GM18499 (cell line): ENCODE data around the gene CYP39A1.

Experiments used
- ATAC-seq: cut with Tn5 transposase; IDR thresholded peaks from one replicate; pipeline ENCODE4 v1.9.1; 2021; ENCODE audit warnings: moderate number of reproducible peaks; ENCODE audit not compliant: insufficient read depth, unreplicated experiment

The CYP39A1 gene

DNA sequence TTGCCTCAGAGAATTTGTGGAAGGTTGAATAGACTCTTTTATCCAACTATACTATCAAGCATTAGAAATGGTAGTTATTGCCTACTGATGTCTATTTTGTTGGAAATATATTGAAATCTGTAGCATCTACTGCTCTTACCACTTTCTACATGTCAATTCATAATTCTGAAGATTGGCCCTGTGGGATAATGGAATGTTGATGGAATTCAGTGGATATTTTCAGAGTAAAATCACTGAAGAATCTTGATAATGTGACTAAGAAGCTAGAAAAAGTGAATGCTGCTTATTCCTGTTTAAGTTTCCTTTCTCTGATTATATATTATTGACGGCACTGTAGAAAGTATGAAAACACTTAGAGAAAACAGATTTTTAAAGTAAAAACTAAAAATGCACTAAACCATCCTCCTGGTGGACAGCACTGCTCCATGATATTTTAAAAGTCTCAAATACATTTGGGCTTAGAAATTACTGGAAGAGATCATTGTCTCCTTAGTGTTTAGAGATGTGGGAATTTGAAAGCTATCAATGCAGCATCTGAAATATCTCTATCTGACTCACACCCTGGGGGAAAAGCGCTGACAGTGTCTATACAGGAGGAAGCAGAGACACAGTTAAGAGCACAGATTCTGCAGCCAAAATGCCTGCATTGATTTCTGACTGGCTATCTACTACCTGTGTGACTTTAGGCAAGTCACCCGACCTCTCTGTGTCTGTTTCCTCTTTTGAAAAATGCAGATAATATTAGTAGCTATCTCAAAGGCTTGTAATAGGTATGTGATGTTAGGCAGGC, 123.5 kb downstream of the CYP39A1 start:
- ATAC-seq, result no peak

DNA sequence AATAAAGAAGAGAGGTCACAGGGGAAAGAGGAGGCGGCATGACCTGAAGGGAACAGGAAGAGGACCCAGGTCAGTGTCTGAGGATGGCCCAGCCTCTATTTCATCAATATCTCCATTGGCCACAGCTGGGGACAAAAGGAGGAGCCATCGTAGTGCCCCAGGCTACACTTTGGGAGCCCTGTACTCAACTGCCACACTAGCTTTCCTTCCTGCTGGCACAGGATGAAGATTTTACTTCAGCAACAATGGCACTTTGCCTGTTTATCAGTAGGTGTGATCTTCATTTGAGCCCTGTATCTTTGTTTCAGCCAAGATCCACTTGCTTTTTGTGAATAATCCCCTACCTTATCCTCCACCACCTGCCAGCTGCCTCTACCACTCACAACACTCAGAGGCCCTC, 126.0 kb downstream of the CYP39A1 start:
- no peak for ATAC-seq

DNA sequence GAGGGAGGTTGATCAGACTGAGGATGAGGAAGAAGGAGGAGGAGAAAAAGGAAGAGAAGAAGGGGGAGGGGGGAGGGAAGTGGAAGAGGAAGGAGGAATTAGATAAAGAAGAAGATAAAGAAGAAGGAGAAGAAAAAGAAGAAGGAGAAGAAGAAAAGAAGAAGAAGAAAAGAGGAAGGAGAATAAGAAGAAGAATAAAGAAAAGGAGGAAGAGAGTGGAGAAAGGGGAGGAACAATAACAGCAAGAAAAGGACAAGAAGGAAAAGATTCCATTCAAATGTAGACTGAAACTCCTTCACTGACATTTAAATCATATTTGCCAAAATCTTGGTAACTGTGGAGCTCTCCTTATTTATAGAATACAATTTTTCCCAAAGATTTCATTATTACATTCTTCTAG, 127.0 kb downstream of the CYP39A1 start:
- ATAC-seq, result no peak

DNA sequence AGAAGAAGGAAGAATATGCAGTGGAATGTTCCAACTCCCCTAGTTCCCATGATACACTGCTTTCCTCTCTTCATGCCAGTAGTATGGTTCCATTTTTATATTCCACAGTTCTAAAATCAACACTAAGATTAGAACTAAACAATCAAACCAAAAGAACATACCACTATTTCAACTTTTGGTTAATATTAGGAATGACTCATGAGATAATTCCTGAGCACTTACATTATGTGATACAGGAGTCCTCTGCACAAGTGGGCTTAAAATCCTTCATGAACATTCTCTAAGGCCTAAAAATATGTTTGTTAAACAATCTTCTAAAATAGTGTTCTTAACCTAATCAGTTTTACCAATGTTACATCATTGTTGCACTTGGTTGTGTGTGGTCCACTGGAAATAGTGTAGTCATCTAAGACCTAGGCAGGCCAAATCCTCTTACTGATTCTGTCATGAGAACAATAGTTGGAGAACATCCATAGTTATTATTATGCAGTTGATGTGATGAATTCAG, 131.1 kb downstream of the CYP39A1 start:
- no peak for ATAC-seq

DNA sequence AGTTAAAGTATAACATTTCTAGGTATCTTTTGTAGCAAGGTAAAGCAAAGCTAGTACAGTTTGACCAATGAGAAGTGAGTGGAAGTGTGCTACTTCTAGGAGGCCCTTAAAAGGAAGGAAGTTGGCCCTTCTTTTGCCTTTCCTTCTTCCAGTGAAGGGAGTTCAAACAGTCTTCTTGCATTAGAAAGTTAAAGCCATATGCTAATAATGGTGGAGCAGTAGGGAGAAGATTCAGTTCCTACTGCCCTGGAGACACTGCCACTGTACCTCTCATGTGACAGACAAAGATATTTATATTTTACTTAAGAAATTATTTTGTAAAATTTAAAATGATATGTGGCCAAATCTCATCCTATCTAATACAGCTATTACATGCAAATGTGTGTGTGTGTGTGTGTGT, 135.4 kb downstream of the CYP39A1 start:
- ATAC-seq, result no peak

DNA sequence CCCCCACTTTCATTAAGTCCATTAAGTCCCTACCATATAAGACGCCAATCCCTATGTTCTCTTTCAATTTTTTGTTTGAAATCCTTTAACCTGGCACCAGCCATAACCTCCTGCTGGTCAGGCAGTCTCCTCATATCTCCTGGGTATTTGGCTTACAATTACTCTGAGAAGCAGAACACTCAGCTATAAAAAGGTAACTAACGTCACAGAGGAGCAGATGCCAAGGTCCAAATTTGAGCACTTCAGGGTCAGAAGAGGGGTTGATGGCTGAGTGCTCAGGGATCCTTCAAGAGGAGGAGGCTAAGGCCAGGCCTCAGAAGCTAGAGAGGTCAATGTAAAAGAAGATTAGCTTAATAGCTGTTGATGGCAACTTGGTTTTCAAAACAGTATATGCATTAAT, 139.1 kb downstream of the CYP39A1 start:
- ATAC-seq, result no peak

DNA sequence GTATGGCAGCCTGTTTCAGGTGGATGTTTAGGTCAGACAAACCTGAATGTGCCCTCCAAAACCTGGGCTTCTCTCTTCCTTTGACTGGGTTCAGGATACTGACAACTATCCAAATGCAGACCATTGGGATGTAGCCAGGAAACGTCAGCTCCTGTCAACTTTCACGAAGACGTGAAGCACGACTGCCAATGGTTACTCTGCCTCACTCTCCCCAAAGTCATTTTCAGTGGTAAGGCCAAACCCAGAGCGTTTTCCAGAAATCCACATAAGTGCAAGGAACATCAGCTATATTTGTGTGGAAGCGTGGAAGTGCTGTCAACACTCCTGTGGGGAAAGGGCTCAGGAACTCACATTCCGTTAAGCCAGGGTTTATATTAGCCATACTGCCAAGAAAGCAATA, 141.3 kb downstream of the CYP39A1 start:
- no peak for ATAC-seq

DNA sequence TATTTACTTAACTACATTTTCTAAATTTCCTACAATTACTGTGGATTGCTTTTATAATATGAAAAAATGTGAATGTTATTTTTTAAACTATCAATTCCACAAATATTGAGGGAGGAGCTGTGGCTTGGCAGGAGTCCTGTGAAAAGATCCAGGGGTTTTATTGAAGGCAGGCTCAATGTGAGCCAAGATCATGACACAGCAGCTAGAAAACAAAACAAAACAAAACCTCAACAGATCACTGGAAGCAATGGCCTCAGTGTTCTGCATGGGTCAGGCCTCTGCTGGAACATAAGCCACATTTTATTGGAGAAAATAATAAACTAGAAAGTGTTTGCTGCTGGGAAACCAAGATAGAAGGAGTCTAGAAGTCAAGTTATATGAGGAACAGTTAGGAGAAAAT, 142.0 kb downstream of the CYP39A1 start:
- no peak for ATAC-seq

DNA sequence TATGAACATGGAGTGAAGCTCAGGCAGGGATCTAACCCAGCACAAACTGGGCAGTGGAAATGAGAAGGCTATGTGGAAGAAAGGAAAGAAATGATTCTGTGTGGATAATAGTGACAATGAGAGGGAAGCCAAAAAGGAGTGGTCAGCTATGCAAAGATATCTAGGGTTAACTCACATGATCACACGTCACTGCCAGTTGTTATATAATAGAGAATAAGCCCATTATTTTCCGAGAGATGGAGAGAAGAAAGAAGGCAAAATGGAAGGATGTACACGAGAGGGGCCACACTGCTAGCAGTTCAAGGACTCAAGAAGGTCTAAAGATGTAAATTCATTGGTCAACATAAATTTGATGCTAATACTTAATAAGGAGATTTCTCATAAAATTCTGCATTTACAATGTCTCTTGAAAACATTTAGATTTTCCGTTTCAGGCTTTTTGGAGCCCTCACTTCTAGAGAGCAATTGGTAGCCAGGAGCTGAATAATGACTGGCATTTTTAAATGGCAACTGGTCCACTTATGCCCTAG, 142.6 kb downstream of the CYP39A1 start:
- no peak for ATAC-seq

DNA sequence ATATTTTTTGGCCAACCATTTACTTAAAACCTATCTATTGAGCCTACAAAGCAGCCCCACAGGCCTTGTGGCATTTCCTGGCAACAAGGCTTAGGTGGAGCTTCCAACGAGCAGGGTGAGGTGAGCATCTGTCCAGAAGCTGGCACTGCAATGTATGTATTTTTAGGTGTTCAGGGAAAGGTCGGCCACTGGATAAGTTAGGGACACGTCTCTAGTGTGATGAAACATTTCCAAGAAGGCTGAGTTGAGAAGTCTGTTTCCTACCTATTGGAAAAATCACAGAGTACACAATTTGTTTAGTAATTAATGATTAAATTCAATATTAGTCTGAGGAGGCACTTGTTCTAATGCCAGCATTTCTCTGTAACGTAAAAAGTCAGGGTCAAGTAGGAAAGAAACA, 143.6 kb downstream of the CYP39A1 start:
- no peak for ATAC-seq

DNA sequence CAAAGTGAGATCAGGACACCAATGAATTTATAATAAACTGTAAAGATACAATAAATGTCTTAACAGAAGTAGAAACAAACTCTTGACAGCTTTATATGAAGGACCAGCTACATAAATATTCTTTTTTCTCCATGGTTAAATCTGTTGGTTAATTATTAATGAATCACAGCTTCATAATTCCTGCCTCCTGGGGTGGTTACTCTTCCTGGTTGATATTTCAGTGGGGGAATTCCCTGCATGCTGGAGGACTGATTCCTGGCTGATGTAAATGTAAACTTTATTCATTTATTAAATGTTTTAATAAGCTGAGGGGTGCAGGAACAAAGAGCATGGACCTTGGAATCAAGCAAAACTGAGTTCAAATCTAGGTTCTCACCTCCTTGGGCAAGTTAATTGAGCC, 145.2 kb downstream of the CYP39A1 start:
- no peak for ATAC-seq

DNA sequence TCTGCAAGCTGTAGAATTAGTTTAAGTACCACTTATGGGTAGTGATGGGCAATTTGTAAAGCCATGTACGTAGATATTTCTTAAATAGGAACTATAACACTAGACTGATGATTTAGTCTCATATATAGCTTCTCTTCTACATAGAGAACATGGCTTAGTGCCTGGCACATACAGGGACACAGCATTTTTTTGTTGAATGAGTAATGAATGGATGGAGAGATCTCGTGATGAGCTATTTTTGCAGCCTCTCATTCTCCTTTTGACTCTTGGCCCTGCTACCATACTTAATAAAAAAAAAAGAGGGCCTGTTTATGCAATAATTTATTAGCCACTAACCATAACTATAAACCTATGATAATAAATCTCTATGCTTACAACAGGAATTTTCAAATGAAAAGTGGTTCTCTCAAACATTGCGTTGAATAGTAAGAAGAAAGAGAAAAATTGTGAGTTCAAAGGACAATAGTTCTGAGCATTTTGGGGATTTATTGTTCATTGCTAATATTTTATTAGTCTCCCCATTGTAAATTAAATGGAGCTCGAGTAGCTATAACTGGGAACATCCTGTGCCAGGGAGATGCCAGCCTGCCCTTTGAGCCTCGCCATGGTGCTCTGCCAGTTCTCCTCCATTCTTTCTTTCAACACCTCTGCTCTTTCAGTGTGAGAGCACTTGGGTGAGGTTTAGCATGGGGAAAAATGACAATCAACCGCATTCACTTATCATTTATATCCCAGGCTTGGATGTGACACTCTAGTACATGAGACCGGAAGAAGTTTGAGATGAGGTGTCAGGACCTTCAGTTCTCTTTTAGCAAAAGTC, 146.7 kb downstream of the CYP39A1 start:
- no peak for ATAC-seq

DNA sequence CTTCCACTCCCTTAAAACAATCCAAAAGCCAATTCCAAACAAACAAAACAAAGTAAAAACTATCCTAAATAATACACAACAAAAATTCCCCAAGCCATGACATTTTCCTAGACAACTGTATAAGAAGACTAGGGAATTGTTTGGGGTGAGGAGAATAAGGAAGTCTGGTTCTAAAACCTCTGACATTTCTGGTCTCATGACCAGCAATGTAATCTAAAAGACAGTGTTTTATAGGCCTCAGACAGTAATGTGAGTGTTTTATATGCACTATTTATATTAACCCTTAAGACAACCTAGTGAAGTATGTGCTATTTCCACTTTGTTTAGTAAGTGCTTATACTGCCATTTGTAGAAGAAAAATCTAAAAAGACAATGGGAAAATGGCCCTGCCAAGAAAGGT, 148.4 kb downstream of the CYP39A1 start:
- ATAC-seq, result no peak

DNA sequence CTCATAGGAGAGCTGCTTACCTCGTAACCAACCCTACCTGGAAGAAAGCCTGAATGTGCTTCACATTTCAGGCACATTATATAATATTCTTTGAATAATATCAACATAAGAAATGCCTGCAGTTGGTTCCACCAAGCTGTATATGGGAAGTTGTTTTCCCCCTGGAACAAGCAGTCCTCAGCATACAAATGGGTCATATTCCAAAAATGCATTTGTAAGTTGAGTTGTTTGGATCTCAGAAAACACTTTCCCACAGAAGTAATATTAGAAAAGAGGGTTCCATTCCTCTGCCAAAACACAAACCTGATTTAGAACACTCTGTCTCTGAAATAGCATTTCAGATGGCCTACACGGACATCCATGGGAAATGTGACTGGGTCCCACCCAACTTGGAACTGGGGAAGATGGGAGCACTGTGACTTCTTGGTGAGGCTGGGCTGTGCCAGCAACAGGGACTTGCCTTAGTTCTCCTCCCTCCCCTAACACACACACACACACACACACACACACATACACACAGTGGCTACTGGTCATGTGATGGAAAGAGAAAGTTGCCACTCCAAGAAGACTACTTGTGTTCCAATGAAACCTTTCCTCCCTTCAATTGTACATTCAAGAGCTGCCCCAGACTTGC, 150.0 kb downstream of the CYP39A1 start:
- no peak for ATAC-seq

DNA sequence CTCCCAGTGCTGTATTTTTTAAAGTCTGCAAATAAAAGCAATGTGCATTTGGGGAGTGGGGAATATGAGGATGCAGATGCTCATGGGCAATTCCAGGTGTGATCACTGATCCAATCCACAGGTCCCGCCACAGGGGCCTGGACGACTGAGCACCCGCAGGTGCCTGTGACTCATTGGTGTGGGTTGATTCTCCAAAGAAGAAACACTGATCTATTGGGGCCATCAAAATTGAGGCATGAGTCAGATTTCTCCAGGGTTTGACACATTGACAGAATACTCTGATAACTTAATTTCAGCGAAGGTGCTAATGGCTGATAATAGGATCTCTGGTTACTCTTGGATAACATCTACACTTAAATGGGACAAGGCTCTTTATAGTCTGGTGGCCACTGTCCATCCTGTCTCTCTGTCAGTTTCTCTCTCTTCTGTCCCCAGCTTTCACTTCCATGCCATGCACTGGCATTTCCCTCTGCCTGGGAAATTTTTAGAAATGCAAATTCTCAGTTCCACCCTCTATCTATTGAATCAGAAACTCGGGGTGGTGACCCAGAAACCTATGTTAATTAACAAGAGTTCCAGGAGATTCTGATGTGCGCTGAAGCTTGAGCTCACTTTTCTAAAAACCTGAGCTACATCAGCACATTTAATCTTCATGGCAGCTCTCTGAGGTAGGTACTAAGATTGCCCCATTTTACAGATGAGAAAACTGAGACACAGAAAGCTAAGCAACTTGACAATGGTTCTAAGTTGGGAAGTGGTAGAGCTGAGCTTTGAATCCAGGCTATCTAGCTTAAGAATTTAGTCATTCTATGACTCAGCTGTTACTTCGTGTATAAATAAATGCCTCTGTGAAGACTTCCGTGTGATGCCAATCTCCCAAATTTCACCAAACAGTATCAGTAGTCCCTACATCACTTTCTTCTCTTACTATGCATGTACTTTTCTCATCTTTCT, 151.2 kb downstream of the CYP39A1 start:
- ATAC-seq, result no peak

DNA sequence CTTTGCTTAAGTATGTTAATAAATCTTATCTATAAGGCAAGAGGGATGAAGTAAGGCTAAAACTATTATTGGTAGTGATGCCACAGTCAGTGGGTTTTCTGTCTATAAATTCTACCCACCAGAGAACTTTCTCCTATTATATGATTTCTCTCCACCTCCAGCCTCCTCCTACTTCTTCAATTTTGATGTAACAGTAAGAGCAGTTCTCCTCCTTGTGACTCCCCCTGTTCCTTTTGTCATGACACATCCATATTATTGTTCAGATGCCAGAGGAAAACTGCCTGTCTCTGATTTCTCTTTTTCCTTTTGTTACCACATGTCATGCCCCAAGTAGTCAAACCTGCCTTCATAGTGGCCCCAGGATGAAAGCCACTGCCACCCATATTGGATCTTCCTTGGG, 152.2 kb downstream of the CYP39A1 start:
- no peak for ATAC-seq
